HL-60 (cell line): ENCODE data around the gene ZNF768.

Experiments used
- DNase-seq, 2 experiments: peaks; one replicate each; pipeline ENCODE4 v3.0.0-alpha.2; 2010 to 2020; ENCODE audit warnings: low read depth in 1 of 2, low spot score in 1 of 2
- H3K27ac ChIP-seq: fragments of 250-450 bp; sonication (Bioruptor Pico); replicated peaks from 2 replicates; pipeline ENCODE4 v1.5.1; 2020; ENCODE audit warnings: mild to moderate bottlenecking, moderate library complexity
- H3K27me3 ChIP-seq: fragments of 250-450 bp; sonication (Bioruptor Pico); 2 replicates; pipeline ENCODE4 v1.5.1; 2021; ENCODE audit warnings: mild to moderate bottlenecking, moderate library complexity; ENCODE audit not compliant: insufficient read depth, poor library complexity, severe bottlenecking
- H3K4me3 ChIP-seq: replicated peaks from 2 replicates; pipeline ENCODE4 v1.5.1; 2011; ENCODE audit warnings: mild to moderate bottlenecking, control low read depth, low read length; ENCODE audit not compliant: insufficient read depth
- GABPA ChIP-seq: IDR thresholded peaks from 2 replicates; pipeline ENCODE4 v1.6.1; 2012; ENCODE audit warnings: low read depth
- POLR2AphosphoS5 ChIP-seq: IDR thresholded peaks from 2 replicates; pipeline ENCODE4 v1.6.1; 2012; ENCODE audit warnings: low read depth
- SPI1 ChIP-seq: IDR thresholded peaks from 2 replicates; pipeline ENCODE4 v1.6.1; 2012; ENCODE audit warnings: low read depth, mild to moderate bottlenecking, borderline replicate concordance
- TF ChIP-seq, protein P1 (sequence below): IDR thresholded peaks from one replicate; pipeline ENCODE4 v1.5.1; 2011; ENCODE audit warnings: low read length, control low read depth, inconsistent platforms; ENCODE audit not compliant: insufficient read depth
- TF ChIP-seq, protein P2 (sequence below): IDR thresholded peaks from 2 replicates; pipeline ENCODE4 v1.6.1; 2012; ENCODE audit warnings: low read depth; ENCODE audit not compliant: insufficient replicate concordance

ZNF768 gene

DNA sequence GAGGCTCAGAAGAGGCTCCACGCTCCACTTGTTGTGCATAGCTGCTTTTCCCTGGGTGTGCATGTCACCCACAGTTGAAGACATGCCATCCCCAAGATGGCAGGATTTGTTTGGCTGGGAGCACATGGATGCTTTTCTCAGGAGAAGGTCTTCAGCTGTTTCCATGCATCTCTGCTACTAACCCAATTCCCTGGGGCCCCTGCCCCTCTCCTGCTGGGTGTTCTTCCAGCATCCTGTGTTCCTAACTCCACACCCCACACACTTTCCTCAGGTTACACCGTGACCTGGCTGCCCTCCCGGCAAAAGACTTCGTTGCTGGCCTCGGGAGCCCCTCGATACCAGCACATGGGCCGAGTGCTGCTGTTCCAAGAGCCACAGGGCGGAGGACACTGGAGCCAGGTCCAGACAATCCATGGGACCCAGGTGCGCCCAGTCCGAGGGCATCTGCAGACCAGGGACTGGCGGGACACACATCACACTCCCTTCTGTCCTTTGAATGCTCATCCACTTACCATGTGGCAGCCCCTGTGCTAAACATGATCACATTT lies 32.4 kb downstream of the ZNF768 start:
- Histone ChIP-seq H3K27ac (no peak overlapping the region), H3K27me3 (no peaks in the 10 kb centered on the region), H3K4me3 (no peak overlapping the region)
- no peak for TF ChIP-seq GABPA
- TF ChIP-seq, protein P1, sequence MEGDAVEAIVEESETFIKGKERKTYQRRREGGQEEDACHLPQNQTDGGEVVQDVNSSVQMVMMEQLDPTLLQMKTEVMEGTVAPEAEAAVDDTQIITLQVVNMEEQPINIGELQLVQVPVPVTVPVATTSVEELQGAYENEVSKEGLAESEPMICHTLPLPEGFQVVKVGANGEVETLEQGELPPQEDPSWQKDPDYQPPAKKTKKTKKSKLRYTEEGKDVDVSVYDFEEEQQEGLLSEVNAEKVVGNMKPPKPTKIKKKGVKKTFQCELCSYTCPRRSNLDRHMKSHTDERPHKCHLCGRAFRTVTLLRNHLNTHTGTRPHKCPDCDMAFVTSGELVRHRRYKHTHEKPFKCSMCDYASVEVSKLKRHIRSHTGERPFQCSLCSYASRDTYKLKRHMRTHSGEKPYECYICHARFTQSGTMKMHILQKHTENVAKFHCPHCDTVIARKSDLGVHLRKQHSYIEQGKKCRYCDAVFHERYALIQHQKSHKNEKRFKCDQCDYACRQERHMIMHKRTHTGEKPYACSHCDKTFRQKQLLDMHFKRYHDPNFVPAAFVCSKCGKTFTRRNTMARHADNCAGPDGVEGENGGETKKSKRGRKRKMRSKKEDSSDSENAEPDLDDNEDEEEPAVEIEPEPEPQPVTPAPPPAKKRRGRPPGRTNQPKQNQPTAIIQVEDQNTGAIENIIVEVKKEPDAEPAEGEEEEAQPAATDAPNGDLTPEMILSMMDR, result no peak
- TF ChIP-seq SPI1, result no peak
- TF ChIP-seq, protein P2, sequence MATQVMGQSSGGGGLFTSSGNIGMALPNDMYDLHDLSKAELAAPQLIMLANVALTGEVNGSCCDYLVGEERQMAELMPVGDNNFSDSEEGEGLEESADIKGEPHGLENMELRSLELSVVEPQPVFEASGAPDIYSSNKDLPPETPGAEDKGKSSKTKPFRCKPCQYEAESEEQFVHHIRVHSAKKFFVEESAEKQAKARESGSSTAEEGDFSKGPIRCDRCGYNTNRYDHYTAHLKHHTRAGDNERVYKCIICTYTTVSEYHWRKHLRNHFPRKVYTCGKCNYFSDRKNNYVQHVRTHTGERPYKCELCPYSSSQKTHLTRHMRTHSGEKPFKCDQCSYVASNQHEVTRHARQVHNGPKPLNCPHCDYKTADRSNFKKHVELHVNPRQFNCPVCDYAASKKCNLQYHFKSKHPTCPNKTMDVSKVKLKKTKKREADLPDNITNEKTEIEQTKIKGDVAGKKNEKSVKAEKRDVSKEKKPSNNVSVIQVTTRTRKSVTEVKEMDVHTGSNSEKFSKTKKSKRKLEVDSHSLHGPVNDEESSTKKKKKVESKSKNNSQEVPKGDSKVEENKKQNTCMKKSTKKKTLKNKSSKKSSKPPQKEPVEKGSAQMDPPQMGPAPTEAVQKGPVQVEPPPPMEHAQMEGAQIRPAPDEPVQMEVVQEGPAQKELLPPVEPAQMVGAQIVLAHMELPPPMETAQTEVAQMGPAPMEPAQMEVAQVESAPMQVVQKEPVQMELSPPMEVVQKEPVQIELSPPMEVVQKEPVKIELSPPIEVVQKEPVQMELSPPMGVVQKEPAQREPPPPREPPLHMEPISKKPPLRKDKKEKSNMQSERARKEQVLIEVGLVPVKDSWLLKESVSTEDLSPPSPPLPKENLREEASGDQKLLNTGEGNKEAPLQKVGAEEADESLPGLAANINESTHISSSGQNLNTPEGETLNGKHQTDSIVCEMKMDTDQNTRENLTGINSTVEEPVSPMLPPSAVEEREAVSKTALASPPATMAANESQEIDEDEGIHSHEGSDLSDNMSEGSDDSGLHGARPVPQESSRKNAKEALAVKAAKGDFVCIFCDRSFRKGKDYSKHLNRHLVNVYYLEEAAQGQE, result no peak
- no peak for TF ChIP-seq POLR2AphosphoS5
- DNase-seq, result no peak

DNA sequence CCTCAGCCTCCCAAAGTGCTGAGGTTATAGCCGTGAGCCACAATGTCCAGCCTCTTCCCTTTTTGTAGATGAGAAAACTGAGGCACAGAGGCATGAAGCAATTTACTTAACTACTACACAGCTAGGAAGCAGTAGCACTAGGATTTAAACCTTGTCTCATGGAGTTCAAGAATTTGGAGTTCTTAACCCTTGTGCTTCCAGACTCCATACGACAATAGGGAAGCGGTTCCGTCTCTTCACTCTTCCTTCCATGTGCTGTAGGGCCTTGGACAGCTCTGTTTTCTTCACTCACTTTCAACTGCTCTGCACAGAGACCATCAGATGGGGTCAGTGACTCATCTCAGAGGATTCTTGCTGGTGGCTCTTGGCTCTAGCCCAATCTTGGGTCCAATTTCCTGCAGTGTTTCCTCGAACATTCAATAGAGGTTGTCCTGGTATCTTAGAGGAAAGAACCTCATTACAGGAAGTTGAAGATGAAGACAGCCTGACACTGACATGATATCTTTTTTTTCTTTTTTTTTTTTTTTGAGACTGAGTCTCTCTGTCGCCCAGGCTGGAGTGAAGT lies 34.5 kb downstream of the ZNF768 start:
- Histone ChIP-seq H3K4me3 (no peak overlapping the region), H3K27ac (no peak overlapping the region), H3K27me3 (no peaks in the 10 kb centered on the region)
- peak in 1 of 2 experiments; percentile 23 for DNase-seq
- TF ChIP-seq, protein P2, result no peak
- TF ChIP-seq GABPA (no peak), SPI1 (no peak), POLR2AphosphoS5 (no peak)
- TF ChIP-seq, protein P1, result no peak

DNA sequence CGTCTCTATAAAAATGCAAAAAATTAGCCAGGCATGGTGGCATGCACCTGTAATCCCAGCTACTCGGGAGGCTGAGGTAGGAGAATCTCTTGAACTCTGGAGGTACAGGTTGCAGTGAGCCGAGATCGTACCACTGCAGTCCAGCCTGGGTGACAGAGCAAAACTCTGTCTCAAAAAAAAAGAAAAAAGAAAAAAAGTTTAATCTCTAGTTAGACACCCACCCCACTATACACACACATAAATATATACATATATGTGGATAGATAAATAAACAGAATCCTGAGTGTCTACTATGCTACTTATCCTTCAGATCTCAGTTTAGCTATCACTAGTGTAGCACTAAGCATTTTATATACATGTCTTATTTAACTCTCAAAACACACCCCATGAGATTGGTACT lies 35.1 kb downstream of the ZNF768 start:
- H3K4me3 ChIP-seq, result no peak overlapping the region
- no peak for TF ChIP-seq GABPA
- TF ChIP-seq, protein P1, result no peak
- TF ChIP-seq, protein P2, result no peak
- TF ChIP-seq POLR2AphosphoS5, result no peak
- no peak for TF ChIP-seq SPI1
- DNase-seq, result no peak
- no peak overlapping the region for H3K27ac ChIP-seq
- H3K27me3 ChIP-seq, result no peaks in the 10 kb centered on the region
